HuH-7.5 (cell line): ENCODE measurements around the gene TTC16.
"Not testable (repeated sequence)": the region's sequence is repeated elsewhere in the genome, so short reads cannot be mapped to it uniquely, and the experiment has no call there.

ENCODE experiments used
- DNase-seq: peaks from one replicate; pipeline ENCODE4 v3.0.0; 2011; ENCODE audit warnings: low spot score

TTC16 gene

GRCh38 chr9:127769929-127770582, 54.2 kb downstream of the TTC16 start:
- DNase-seq: no peak

GRCh38 chr9:127770583-127770904, 54.7 kb downstream of the TTC16 start:
- no peak for DNase-seq

DNA sequence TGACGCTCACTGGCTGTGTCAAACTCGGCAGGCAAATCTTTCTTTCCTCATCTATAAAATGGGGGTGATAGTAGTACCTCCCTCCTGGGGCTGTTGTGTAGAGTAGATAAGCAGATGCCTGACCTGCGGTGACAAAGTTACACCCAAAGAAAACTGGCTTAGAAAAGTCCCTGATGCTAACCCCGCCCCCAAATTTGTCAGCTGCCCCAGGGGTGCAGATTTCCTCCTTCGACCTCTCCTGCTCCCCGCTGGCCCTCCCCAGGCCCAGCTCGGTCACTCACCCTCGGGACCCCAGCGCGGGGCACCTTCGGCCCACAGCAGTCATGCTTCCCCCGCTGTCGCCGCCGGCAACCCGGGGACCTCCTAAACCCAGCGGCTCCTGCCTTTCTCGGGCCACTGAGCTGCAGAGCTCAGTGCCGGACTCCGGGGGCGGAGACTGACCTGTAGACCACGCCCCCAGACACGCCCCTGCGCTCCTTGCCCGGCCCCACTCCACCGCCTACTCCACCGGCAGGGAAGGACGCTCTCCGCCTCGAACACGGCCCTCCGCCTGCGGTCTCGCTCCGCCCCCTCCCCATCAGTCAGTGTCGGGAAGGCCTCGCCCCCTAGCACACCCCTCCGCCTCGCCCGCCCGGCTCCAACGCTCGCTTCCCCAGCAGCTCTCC, 55.2 kb downstream of the TTC16 start:
- DNase-seq: peak; percentile 92

- DNase-seq: no peak
These were observed 55.8 kb downstream of the TTC16 start for GRCh38 chr9:127771570-127772189.

GRCh38 chr9:127772603-127773002, 56.7 kb downstream of the TTC16 start:
- no peak for DNase-seq

DNA sequence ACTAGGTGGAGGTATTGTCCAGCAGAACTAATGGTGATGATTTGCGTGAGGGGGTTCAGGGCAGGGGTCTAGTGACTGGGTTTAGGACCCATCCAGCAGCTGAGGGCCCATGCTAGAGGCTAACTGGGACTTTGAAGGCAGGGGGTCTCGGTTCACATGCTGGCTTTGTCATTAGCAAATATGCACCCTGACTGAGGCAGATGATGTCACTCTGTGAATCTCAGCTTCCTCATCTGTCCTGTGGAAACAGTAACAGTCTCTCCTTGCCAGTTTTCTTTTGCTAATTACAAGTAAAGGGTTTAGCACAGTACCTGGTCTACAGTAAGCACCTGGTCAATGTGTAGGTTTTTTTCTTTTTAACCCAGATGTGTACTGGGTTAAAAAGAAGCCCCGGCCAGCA, 57.4 kb downstream of the TTC16 start:
- DNase-seq: no peak

DNA sequence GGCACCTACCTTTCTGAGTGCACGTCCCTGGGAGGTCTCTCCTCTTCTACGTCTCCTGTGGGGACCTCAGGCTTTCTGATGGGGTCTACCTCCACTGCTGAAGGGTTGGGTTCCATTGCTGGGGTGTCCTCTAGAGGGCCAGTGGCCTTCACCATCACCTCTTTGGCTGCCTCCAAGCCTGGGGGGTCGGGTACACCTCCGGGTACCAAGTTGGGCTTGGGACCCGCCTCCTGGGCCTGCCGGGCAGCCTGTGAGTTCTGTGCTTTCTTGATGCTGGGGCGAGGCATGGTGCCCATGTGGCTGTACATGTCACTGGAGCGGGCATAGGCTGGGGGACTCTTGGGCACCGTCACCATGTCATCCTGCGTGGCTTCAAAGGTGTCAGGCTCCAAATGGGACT, 58.1 kb downstream of the TTC16 start:
- DNase-seq: no peak

DNA sequence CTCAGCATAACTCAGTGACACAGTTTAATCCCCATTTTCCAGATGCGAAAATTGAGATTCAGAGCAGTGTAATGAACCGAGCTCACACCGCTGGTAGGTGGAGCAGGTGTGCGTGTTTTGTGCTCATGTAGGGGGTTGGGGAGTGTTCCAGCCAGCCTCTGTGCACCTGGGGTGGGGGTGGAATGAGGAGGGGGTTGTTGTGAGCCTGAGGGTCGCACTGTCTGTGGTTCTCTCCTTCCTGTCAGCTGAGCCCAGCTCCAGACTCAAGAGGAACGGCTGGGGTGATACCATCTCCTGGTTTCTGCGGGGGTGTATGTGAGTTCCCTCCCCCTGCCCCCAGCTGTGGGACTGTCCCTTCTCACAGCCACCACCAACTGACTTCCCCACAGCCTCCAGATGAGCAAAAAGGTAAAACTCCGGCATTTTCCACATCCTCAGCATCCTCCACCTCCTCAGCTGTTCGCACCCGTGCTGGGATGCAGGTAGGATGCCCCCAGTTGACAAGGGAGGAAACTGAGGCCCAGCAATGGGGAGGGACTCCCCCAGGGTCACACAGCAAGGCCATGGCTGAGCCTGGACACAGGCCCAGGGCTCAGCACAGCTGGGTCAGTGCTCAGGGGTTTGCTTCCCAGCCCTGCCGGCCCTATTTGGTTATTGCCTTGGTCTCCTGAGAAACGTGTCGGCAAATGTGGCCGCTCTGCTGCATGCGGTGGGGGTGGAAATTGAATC, 60.5 kb downstream of the TTC16 start:
- DNase-seq: no peak

GRCh38 chr9:127776924-127777289, 61.0 kb downstream of the TTC16 start:
- no peak for DNase-seq

- DNase-seq: no peak
These were observed 61.6 kb downstream of the TTC16 start for GRCh38 chr9:127777368-127777980.

DNA sequence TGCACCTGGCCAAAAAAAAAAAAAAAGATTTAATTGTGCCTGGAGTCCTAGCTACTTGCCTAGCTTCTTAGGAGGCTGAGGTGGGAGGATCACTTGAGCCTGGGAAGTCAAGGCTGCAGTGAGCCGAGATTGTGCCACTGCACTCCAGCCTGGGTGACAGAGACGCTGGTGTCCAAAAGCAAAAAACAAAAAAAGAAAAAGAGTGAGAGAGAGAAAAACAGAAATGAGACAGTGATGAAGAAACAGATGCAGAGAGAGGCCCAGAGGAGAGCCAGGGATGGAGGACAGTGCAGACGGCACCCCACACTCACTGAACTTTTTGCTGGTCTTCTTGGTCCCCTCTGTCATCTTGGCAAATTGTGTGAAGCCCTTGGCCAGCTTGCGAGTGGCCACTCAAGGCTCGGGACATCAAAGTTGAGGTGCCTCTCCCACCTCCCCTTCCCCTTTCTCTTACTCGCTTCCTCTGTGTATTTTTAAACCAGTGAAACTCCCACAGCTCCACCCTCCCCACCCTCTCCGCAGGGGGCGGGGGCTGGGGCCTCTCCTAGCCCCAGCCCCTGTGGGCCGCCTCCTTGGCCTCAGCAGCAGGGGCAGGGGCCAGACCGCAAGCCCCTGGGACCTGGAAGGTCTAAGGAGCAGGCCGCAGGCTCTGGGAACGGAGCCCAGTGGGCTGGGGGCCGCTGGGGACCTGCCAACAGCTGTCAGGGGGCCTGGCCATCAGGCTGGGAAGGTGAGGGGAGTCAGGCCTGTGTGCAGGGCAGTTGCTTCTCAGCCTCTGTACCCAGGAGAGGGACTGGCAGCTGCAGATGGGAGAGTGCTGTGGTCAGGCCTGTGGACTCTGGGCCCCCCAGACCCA, 62.6 kb downstream of the TTC16 start, which contains the start of gene SH2D3C:
Gene SH2D3C (minus strand): TSS at position 387 of the 856 bp plus-strand sequence. CDS start 39 bp downstream, at position 348.
- DNase-seq: no peak

GRCh38 chr9:127779136-127779981, 63.5 kb downstream of the TTC16 start:
- no peak for DNase-seq

GRCh38 chr9:127780126-127780885, 64.4 kb downstream of the TTC16 start:
- DNase-seq: no peak

- not testable (repeated sequence) for DNase-seq
These were observed 65.0 kb downstream of the TTC16 start for GRCh38 chr9:127780909-127781308.
